Natural killer cell treated with Interleukin-12 subunit alpha and Interleukin-12 subunit beta and Interleukin-15 and Interleukin-18, amount 100 ng/mL, for 72 hours (primary cell): Measurements from ENCODE around the gene NECTIN3. TPM values are rescaled to one million over a fixed set of nuclear protein-coding genes. Genes with fewer than 3 reads are reported as not detected.
A peak's percentile ranks its signal among the peaks of the same experiment; 100 is the strongest.

Experiments used
- ATAC-seq, 2 donors: fragments of 150-1000 bp; cut with Tn5 transposase in 1 of 2; sonication (Bioruptor Pico), chemical (Tn5 transposase) in 1 of 2; 2 replicates each; pipeline ENCODE4 v1.10.0; 2021
- DNase-seq: peaks from one replicate; pipeline ENCODE4 v3.0.0; 2022; ENCODE audit warnings: low spot score
- H3K27ac Mint-ChIP-seq, 2 donors: 1 replicate in 1 of 2; 2 replicates in 1 of 2; pipeline ENCODE4 v1.8.0; 2022; ENCODE audit warnings: mixed read lengths in 2 of 2, mild to moderate bottlenecking in 1 of 2, moderate library complexity in 1 of 2
- H3K27me3 Mint-ChIP-seq, 2 donors: 1 replicate in 1 of 2; 2 replicates in 1 of 2; pipeline ENCODE4 v1.8.0; 2022; ENCODE audit warnings: mixed read lengths in 2 of 2
- H3K36me3 Mint-ChIP-seq: one replicate; pipeline ENCODE4 v1.8.0; 2022; ENCODE audit warnings: mixed read lengths
- H3K4me1 Mint-ChIP-seq, 2 donors: 1 replicate in 1 of 2; 2 replicates in 1 of 2; pipeline ENCODE4 v1.8.0; 2022; ENCODE audit warnings: low read depth in 2 of 2, mixed read lengths in 2 of 2, mild to moderate bottlenecking in 1 of 2
- H3K4me3 Mint-ChIP-seq: one replicate; pipeline ENCODE4 v1.8.0; 2022; ENCODE audit warnings: mixed read lengths
- H3K9me3 Mint-ChIP-seq: 2 replicates; pipeline ENCODE4 v1.8.0; 2022; ENCODE audit warnings: mixed read lengths
- total RNA-seq, 2 donors: library from RNA; stranded (reverse); gene quantifications; one replicate each; pipeline ENCODE4 v1.2.3, GENCODE V29; 2022

Gene NECTIN3
- 1 to 10 TPM; 2.9 to 8.6 TPM for total RNA-seq

GRCh38 chr3:111071257-111072030 is at the start of gene NECTIN3:
Gene NECTIN3 (plus strand): TSS chr3:111071816. CDS start chr3:111072018, 202 bp downstream.
- Mint-ChIP-seq H3K27me3 (peaks cover 38 to 45% of the 10 kb centered on the region in 2 donors), H3K9me3 (no peaks in the 10 kb centered on the region), H3K4me3 (peak within 1 kb of the TSS; percentile 95), H3K27ac (peak within 1 kb of the TSS; percentile 60 to 84), H3K36me3 (no peaks in the 10 kb centered on the region), H3K4me1 (peaks cover 28 to 29% of the 10 kb centered on the region in 2 donors)
- ATAC-seq (peak; percentile 93 to 95), DNase-seq (peak; percentile 85)

- ATAC-seq (no peak), DNase-seq (no peak)
- Mint-ChIP-seq H3K27me3 (peaks cover 6 to 13% of the 10 kb centered on the region in 2 donors), H3K9me3 (no peaks in the 10 kb centered on the region), H3K27ac (no peak overlapping the region), H3K4me1 (no peaks in the 10 kb centered on the region), H3K36me3 (no peaks in the 10 kb centered on the region), H3K4me3 (no peak overlapping the region)
Measured at GRCh38 chr3:111027868-111028267, 43.7 kb upstream of the NECTIN3 start.

GRCh38 chr3:111031538-111031937 is 40.1 kb upstream of the NECTIN3 start:
- no peaks in the 10 kb centered on the region for H3K4me1 Mint-ChIP-seq
- DNase-seq (no peak), ATAC-seq (no peak)
- no peak overlapping the region for H3K27ac Mint-ChIP-seq
- H3K36me3 Mint-ChIP-seq: peaks cover 3% of the 10 kb centered on the region
- no peaks in the 10 kb centered on the region for H3K9me3 Mint-ChIP-seq
- H3K27me3 Mint-ChIP-seq: peaks cover 6 to 13% of the 10 kb centered on the region in 2 donors
- H3K4me3 Mint-ChIP-seq: no peak overlapping the region

GRCh38 chr3:111032677-111033076 is 38.9 kb upstream of the NECTIN3 start:
- Mint-ChIP-seq H3K27ac (no peak overlapping the region), H3K9me3 (peaks cover 5% of the 10 kb centered on the region), H3K4me1 (no peaks in the 10 kb centered on the region), H3K27me3 (peaks cover 4 to 10% of the 10 kb centered on the region in 2 donors), H3K36me3 (peaks cover 10% of the 10 kb centered on the region), H3K4me3 (no peak overlapping the region)
- DNase-seq (no peak), ATAC-seq (no peak)

- no peak overlapping the region for H3K4me3 Mint-ChIP-seq
- peaks cover 4 to 12% of the 10 kb centered on the region in 2 donors for H3K27me3 Mint-ChIP-seq
- H3K4me1 Mint-ChIP-seq: no peaks in the 10 kb centered on the region
- H3K27ac Mint-ChIP-seq: no peak overlapping the region
- ATAC-seq (no peak), DNase-seq (no peak)
- H3K9me3 Mint-ChIP-seq: peaks cover 6% of the 10 kb centered on the region
- peaks cover 12% of the 10 kb centered on the region for H3K36me3 Mint-ChIP-seq
Measured at GRCh38 chr3:111033470-111034050, 38.1 kb upstream of the NECTIN3 start.

GRCh38 chr3:111035316-111035715 is 36.3 kb upstream of the NECTIN3 start:
- Mint-ChIP-seq H3K9me3 (peaks cover 6% of the 10 kb centered on the region), H3K4me1 (no peaks in the 10 kb centered on the region), H3K27ac (no peak overlapping the region), H3K27me3 (peaks cover 2 to 12% of the 10 kb centered on the region in 2 donors), H3K4me3 (no peak overlapping the region), H3K36me3 (peaks cover 12% of the 10 kb centered on the region)
- no peak for ATAC-seq
- no peak for DNase-seq

GRCh38 chr3:111035902-111036301 is 35.7 kb upstream of the NECTIN3 start:
- H3K4me3 Mint-ChIP-seq: no peak overlapping the region
- H3K36me3 Mint-ChIP-seq: peaks cover 12% of the 10 kb centered on the region
- no peak overlapping the region for H3K27ac Mint-ChIP-seq
- DNase-seq (no peak), ATAC-seq (peak; percentile 9 to 45)
- H3K27me3 Mint-ChIP-seq: peaks cover 2 to 12% of the 10 kb centered on the region in 2 donors
- peaks cover 6% of the 10 kb centered on the region for H3K9me3 Mint-ChIP-seq
- H3K4me1 Mint-ChIP-seq: no peaks in the 10 kb centered on the region

- Mint-ChIP-seq H3K4me3 (no peak overlapping the region), H3K9me3 (peaks cover 6% of the 10 kb centered on the region), H3K27me3 (peaks cover 2 to 7% of the 10 kb centered on the region in 2 donors), H3K4me1 (no peaks in the 10 kb centered on the region), H3K27ac (no peak overlapping the region), H3K36me3 (peaks cover 17% of the 10 kb centered on the region)
- ATAC-seq: no peak
- DNase-seq: no peak
Measured at GRCh38 chr3:111040959-111041358, 30.7 kb upstream of the NECTIN3 start.

- no peak overlapping the region for H3K27ac Mint-ChIP-seq
- H3K9me3 Mint-ChIP-seq: no peaks in the 10 kb centered on the region
- H3K4me3 Mint-ChIP-seq: no peak overlapping the region
- H3K36me3 Mint-ChIP-seq: peaks cover 5% of the 10 kb centered on the region
- no peak for DNase-seq
- H3K4me1 Mint-ChIP-seq: no peaks in the 10 kb centered on the region
- no peaks in the 10 kb centered on the region for H3K27me3 Mint-ChIP-seq
- ATAC-seq: peak in 1 of 2 donors; percentile 24
Measured at GRCh38 chr3:111045564-111045963, 26.1 kb upstream of the NECTIN3 start.

- Mint-ChIP-seq H3K4me3 (no peak overlapping the region), H3K9me3 (no peaks in the 10 kb centered on the region), H3K36me3 (no peaks in the 10 kb centered on the region), H3K4me1 (peaks cover 0 to 5% of the 10 kb centered on the region in 2 donors), H3K27me3 (peaks cover 5 to 9% of the 10 kb centered on the region in 2 donors), H3K27ac (no peak overlapping the region)
- ATAC-seq: no peak
- no peak for DNase-seq
Measured at GRCh38 chr3:111047042-111047441, 24.6 kb upstream of the NECTIN3 start.

GRCh38 chr3:111047812-111048435 is 23.7 kb upstream of the NECTIN3 start:
- DNase-seq (no peak), ATAC-seq (no peak)
- Mint-ChIP-seq H3K36me3 (no peaks in the 10 kb centered on the region), H3K4me3 (no peak overlapping the region), H3K9me3 (no peaks in the 10 kb centered on the region), H3K4me1 (peaks cover 0 to 5% of the 10 kb centered on the region in 2 donors), H3K27ac (no peak overlapping the region), H3K27me3 (peaks cover 8 to 12% of the 10 kb centered on the region in 2 donors)

- peaks cover 19 to 31% of the 10 kb centered on the region in 2 donors for H3K27me3 Mint-ChIP-seq
- H3K36me3 Mint-ChIP-seq: peaks cover 6% of the 10 kb centered on the region
- H3K27ac Mint-ChIP-seq: no peak overlapping the region
- no peak overlapping the region for H3K4me3 Mint-ChIP-seq
- ATAC-seq (no peak), DNase-seq (no peak)
- peaks cover 0 to 5% of the 10 kb centered on the region in 2 donors for H3K4me1 Mint-ChIP-seq
- no peaks in the 10 kb centered on the region for H3K9me3 Mint-ChIP-seq
Measured at GRCh38 chr3:111051354-111051753, 20.3 kb upstream of the NECTIN3 start.

GRCh38 chr3:111068574-111068973 is 3.0 kb upstream of the NECTIN3 start:
- H3K4me1 Mint-ChIP-seq: peaks cover 26% of the 10 kb centered on the region in 2 donors
- peaks cover 21 to 22% of the 10 kb centered on the region in 2 donors for H3K27me3 Mint-ChIP-seq
- no peaks in the 10 kb centered on the region for H3K36me3 Mint-ChIP-seq
- DNase-seq (no peak), ATAC-seq (no peak)
- H3K4me3 Mint-ChIP-seq: no peak overlapping the region
- no peaks in the 10 kb centered on the region for H3K9me3 Mint-ChIP-seq
- no peak overlapping the region for H3K27ac Mint-ChIP-seq
